Endothelial cell of hepatic sinusoid (primary cell): Measurements from ENCODE around the gene ZNF280D.
"Not testable (repeated sequence)": the region's sequence is repeated elsewhere in the genome, so short reads cannot be mapped to it uniquely, and the experiment has no call there.

ENCODE experiments used
- in situ Hi-C: cut with HindIII; loops from 2 replicates; pipeline ENCODE4 v1.10.0; 2017; ENCODE audit warnings: low sequenced_read_pairs

The ZNF280D gene

DNA sequence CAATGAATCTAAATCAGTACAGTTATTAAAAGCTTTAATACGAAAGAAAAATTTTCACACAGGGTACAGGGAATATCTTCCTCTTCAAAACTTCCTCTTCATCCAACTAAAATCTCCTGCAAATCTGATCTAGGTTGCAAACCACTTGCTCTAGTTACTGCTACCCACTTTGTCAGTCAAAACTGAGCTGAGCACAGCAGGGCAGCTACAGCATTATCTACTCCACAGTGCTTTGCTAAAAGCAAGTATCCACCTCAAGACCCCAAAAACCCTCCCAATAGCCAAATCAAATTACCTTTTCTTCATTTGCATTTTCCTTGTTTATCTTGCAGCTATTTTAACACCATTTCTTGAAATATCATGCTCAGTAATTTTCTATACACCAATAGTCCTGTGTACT lies 14.7 kb downstream of the ZNF280D start:
- in situ Hi-C loops: no loop called here

DNA sequence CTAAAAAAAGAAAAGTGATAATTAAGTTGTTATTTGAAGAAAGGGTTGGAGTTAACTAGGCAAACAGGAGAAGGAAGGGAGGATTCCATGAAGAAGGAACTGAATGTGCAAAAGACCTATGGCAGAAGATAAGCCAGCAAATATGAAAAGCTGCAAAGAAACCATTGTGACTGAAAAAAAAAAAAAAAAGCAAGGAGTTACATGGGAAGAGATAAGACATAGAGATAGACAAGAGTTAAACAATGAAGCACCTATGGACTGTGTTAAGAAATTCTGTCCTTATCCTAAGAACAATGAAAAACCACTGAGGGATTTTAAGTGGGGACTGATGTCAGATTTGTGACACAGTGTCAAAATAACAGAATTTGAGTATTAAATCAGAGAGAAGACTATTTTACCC lies 17.0 kb downstream of the ZNF280D start:
- in situ Hi-C loops: no loop called here

DNA sequence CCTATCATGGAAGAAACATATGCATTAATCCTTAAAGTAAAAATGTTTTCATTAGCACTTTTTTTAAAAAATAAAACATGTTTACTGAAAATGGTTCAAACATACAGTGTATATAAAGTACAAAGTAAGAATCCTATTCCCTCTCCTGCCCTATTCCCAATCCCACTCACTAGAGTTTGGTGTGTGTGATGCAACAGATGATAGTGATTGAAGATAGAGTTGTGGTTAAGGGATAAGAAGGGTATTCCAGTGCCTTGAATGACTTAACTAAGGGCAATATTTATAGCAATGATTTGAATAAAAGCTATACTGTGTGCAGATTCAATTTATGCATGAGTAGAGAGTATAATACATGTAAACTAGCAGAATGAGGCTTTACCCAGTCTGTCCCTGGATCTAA lies 18.1 kb downstream of the ZNF280D start:
- in situ Hi-C loops: no loop called here

DNA sequence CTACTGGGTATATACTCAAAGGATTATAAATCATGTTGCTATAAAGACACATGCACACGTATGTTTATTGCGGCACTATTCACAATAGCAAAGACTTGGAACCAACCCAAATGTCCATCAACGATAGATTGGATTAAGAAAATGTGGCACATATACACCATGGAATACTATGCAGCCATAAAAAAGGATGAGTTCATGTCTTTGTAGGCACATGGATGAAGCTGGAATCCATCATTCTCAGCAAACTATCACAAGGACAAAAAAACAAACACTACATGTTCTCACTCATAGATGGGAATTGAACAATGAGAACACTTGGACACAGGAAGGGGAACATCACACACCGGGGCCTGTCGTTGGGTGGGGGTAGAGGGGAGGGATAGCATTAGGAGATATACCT lies 23.8 kb downstream of the ZNF280D start:
- in situ Hi-C loops: not testable (repeated sequence)

DNA sequence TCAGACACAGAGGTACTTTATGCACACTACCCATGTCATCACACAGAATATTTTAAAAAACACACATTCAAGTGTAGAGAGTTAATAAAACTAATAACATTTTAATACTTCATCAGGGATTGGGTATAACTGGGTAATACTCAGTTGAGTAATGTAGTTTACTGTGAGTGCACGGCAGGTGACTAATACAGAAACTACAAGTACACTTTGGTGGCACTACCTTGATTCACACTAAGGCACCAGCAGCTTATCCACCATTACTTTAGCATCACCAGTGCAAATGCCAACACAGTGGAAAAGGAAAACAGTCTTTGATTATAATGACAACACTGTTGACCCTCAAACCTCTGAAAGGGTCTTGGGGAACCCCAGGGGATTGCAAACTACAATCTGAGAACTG lies 33.6 kb downstream of the ZNF280D start:
- in situ Hi-C loops: no loop called here

DNA sequence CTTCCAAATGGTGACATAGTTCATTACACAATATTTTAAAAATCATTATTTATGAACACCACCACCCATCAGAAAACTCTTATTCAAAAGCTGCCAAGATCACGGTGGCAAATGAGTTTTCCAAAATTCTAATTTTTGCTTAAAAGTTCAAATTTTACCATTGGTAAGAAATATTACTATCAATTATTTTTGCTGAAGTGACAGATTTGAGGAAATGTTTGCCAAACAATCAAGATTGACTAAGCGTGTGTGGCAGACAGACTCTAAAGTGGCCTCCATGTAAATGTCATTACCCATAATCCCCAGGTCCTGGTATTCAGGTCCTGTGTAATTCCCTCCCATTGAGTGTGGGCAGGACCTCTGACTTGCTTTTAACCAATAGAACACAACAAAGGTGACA lies 35.0 kb downstream of the ZNF280D start:
- in situ Hi-C loops: no loop called here

DNA sequence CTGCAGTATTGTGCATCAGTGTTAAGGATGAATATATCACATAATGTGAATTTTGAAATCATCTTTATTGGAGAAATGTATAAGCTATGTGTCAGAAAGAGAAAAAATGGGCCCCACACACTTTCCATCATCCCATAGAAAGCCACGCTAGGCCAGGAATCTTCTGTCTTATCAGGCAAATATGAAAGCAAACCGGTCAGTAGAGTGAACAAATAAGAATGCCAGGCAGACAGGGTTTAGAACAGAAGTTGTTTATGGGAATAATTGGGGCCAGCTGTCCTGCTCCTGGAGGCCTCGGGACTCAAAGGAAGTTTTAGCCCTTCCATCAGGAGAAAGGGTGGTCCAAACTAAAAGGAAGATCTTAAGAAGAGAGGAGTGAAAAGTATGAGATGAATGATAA lies 39.5 kb downstream of the ZNF280D start:
- in situ Hi-C loops: no loop called here

DNA sequence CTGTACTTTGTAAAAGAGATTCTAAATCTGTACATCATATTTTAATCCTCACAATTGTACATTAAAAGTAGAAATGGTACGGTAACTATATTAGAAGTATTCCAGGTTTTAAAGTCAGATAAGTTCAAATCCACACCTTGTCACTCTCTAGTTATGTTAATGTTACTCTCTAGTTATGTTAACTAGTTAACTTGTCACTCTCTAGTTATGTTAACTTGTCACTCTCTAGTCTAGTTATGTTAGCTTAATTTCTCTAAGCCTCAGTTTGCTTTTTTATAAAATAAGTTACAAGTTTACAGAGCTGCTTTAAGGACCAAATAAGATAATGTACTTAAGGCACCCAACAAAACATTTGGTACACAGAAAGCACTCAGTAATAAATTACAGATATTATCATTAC lies 42.6 kb downstream of the ZNF280D start:
- in situ Hi-C loops: no loop called here

DNA sequence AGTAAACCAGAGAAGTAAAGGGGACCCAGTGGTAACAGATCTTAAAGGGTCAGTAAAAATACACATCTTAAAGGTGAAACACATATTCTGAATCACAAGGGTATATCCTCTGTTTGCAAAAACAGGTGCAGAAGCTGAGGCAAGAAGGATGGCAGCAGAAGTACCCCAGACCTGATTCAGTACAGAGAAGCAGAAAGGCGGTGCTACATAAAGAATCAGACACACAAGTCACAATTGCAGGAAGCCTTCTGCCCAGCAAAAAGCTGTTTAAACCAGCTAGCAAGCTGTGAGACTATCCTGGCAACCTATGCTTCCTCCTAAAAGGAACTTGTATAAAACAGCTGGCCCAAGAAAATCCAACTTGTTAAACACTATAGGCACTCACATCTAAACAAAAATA lies 49.4 kb downstream of the ZNF280D start:
- in situ Hi-C loops: no loop called here

DNA sequence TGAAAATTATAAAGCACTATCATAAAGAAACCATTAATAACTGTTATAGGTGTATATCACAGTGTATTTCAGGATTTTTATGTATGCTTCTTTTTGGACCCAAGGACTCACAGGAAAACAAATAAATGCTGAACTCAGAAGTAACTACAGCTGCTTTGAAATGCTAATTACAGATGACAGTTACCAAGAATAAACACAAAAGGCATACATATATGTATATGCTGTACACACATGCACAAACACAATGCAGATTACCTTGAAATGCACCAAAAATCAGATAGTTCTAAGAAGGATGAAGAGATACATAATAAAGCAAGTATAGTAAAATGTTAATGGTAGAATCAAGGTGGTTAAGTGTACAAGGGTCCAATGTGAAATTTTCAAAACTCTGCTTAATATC lies 52.2 kb downstream of the ZNF280D start:
- in situ Hi-C loops: no loop called here

DNA sequence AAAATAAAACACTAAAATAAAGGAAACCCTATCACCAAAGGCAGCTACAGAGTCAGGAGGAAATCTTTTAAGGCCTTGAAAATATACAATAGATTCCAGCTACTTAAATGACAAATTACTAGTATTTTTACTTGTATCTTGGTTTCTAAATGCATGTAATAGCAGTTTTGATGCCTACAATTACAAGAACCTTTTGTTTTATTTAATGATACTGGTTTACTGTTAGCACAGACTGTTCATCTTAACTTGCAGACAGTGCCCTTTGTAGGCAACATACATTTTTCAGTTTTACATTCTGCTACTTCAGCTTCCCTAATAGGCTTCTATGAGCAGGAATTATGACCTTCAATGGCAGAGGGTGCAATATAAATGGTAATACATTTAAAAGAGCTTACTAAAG lies 54.1 kb downstream of the ZNF280D start:
- in situ Hi-C loops: no loop called here

DNA sequence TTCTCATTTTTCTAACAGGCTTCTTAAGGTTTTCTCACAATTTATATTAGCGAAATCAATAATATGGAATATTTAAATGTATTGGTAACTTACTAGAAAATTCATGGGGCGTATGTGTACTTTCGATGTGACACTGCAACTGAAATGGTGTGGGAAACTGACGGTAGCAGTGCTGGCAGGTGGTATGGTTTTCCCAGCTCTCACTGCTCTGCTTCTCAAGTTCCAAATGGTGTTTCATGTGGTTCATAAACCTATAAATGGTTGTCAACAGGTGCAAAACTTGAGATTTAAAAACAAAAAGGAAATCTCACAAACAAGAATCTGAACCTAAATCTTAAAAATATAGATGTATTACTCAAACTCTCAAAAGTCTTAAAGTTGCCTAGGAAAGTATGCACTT lies 54.7 kb downstream of the ZNF280D start:
- in situ Hi-C loops: no loop called here

DNA sequence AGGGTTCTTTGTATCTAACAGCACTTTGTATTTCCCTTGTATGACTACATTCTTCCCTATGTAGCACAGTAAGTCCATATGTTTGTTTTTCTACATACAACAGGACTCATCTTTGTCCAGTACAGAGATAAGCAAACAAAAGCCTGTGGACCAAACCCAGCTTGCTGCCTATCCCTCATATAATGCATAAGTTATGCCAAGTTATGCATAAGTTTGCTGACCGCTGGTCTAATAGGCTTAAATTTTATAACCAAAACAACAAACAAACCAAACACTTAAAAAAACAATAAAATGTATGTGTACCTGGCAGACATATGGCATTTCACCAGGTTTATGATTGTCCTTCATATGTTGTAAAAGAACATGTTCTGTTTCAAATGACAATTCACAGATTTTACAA lies 56.0 kb downstream of the ZNF280D start:
- in situ Hi-C loops: no loop called here

DNA sequence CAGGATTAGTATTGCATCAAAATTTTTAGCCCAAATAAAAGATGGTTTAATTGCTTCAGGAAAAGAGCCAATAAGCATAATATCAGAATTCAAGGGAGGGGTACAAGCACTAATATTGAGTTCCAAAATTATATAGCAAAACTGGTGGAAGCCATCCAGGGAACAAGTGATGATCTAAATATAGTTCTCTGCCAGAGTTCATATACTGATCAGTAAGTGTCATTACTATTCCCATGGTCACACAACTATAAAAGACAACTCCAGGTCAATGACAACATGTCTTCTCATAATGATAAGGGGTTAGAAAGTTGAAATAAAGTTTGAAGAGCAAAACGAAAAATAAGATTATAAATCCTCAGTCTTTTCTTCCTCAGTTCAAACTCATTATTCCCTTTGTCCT lies 57.4 kb downstream of the ZNF280D start:
- in situ Hi-C loops: no loop called here

DNA sequence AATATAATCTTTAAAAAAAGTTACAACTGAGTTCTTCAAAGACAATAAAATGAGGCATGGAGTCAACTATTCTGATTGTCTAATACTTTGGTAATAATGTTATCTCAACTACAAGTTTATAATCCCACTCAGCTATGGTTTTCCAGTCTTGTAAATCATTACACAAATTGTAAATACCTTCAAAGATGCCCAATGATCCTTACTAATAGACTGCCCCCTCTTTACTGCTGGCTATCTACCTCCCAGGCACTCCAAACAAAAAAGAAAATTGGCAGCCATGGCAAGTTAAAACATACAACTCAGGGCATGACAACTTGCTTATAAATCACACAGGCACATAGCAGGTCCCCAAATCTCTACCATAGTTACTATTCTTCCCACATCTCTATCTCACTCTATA lies 58.5 kb downstream of the ZNF280D start:
- in situ Hi-C loops: no loop called here

DNA sequence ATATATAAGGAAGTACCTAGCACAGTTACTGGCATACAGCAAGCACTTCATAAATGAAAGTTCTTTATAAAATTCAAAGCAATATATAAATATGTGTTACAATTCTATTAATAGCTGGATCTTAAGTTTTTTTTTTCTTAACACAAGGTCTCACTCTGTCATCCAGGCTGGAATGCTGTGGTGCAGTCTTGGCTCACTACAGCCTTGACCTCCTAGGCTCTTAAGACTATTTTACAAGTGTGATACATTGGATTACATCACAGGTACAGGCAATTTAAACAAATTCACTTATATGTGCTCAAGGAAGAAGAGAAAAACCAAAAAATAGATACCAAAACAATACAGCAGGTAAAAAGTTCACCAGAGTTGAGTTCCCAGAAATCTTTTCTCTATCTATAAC lies 60.6 kb downstream of the ZNF280D start:
- in situ Hi-C loops: no loop called here

DNA sequence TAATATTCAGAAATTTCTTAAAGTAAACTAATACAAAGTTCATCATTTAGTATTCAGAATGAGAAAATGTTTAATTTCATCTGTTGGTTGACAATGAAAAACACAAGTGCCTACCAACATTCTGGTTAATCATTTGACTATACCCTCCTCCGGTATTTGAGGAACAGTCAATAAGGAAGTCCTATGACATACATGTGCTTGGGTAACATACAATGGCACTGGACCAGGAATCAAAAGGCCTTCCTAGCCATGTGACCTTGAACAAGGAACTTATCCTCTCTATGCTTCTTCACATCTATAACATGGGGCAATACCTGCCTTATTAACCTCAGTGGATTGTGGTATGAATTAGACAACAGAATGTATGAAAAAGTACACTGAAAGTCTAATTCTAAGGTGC lies 65.8 kb downstream of the ZNF280D start:
- in situ Hi-C loops: no loop called here

DNA sequence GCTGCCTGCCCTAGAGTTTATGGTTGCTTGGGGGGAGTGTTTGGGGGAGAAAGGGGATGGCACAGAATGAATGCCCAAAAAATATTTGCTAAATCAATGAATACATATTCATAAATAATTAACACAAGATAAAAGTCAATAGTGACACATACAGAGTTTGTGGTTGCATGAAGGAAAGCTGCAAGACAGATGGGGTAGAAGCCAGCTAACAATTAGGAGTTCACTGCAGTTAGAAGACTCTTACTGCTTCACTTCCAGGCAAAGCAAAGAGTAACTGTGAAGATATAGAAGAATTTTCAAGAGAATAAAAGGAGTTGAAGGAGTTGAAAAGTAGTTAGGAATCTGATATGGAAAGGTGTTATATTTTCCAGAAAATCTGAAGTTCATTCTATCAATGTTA lies 72.4 kb downstream of the ZNF280D start:
- in situ Hi-C loops: no loop called here

DNA sequence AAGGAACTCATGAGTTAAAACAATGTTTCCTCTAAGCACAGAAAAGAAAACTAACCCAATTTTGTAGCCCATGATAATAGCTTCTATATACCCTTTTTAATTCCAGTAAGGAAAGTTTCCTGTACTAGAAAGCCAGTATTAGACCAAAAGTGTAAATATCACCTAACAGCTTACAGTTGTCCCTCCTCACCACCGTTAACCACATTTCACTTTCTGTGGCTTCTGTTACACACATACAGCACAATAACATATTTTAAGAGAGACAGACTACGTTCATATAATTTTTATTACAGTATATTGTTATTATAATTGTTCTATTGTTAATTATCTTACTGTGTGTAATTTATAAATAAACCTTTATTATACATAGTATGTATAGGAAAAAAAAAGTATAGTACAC lies 74.1 kb downstream of the ZNF280D start:
- in situ Hi-C loops: no loop called here

DNA sequence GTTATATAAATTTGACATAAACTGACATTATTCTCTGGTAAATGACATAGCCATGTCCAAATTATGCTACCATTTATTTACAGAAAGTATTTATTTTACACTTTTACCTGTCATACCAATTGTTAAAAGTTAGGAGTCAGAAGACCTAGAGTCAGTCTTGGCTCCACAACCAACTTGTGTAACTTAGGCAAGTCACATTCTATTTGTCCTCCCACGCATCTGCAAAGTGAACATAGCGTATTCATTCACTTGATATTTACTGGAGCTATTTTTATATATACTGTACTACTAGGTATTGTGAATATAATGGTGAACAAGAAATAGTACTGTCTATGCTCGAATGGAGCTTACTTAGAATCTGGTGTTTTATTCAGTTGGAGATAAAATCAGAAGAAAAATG lies 78.7 kb downstream of the ZNF280D start:
- in situ Hi-C loops: no loop called here

DNA sequence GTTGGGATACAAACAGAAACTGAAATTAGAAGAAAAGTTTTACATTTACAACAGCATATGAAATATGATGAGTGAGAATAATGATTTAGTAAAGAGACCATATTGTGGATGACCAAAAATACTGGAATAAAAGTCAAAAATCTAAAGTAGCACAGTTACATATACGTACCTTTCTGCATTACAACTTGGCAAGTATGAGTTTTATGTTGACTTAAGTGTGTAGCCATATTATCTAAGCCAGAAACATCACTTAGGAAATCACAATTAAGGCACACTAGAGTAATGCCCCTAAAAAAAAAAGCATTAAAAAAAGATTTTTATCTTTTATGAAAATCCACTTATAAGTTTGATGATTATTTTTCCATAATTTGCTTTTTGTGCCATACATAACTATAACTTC lies 79.1 kb downstream of the ZNF280D start:
- in situ Hi-C loops: no loop called here

DNA sequence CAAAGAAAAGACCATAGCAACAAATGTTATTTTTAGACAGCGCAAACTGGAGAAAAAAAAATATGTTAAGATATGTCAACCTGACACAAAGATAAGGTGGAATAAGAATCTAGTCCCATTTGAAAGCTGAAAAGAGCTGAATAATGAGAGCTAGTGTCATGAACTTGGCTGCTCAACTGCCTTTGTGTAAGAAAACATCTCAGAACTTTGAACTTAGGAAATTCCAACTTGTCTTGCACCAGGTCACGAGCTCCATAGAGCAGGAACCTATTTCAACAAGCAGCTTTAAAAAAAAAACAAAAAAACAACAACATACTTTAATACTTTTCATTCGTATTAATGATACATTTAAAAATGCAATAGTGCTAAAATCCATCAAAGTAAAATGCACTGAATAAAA lies 79.5 kb downstream of the ZNF280D start:
- in situ Hi-C loops: no loop called here

DNA sequence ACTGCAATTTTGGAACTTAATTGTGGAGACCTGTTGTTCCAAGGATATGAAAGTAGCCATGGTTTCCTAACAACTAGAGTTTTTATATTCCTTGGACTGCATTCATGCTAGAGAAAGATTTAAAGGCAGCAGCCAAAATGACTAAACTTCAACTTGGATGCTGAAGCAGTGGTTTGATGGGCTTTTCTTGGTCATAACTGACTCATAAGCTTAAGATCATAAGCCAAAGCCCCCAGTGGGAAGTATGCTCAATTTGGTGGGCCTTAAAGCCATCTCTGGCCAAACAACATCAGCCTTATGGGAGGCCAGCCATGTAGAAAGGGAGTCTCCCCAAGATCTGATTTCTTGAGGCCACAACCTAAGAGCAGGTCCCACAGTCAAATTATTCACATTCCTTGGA lies 80.2 kb downstream of the ZNF280D start:
- in situ Hi-C loops: no loop called here

DNA sequence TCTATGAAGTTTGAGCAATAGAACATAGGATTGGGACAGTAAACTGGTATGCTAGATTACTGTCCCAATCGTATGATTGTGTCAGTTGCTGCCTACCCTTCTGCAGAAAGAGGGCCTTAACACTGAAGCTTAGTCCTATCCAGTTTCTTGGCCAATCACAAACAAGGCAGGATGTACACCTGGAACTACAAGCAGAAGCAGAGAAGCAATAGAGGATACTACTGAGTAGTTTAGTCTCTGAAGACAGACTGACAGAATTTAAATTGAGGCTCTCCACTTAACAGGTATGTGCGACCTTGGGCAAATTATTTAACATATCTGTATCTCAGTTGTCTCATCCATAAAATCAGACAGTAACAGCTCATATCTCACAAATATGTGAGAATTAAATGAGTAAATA lies 85.0 kb downstream of the ZNF280D start:
- in situ Hi-C loops: no loop called here
